ENCODE measurements around the gene NPLOC4. TPM values are rescaled to one million over a fixed set of nuclear protein-coding genes. Genes with fewer than 3 reads are reported as not detected.

The NPLOC4 gene
- total and polyA plus RNA-seq, 4 donors = 23.5 to 67.4 (median 50.6) TPM

DNA sequence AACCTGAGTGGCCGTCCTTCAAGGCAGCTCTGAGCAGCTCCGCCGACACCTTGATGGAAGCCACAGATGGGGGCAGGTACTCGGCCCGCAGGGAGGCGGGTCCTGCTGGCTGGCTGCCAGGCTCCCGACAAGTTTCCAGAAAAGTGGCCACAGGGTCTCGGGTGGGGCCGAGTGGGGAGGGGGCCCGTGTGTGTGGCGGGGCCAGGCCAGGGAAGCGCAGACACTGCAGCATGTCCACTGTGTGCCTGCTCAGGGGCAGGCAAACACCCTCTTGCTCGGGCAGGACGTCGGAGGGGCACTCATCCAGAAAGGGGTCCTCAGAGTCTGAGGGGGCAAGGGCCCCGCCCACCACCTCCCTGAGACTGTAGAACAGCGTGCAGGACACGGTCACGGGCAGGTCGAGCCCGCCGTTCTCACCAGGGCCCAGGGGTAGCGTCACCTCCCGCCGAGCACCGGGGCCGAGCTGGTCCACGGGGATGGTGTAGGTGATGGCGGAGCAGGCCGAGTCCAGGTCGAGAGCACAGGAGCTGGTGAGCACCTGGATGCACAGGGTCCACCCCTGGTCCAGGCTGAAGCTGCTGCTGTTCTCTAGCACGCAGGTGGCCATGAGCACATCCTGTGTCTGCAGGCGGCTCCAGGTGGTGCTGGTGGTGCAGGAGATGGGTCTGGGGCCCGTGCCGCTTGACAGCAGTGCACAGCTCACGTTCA is 89.9 kb downstream of the NPLOC4 start:
- H3K36me3 ChIP-seq (ENCODE audit: control insufficient read depth in 4 of 4, insufficient read depth in 3 of 4, low read depth in 1 of 4, low read length in 3 of 4) = peaks cover 5 to 61% (median 22%) of the 10 kb centered on the region in 4 donors
- TF ChIP-seq HNF4G (IDR thresholded peaks at IDR 0.05) (no peak), FOXA2 (IDR thresholded peaks at IDR 0.05) (no peak), NR2F2 (IDR thresholded peaks at IDR 0.05) (no peak), JUND (IDR thresholded peaks at IDR 0.05) (no peak), RXRA (IDR thresholded peaks at IDR 0.05) (no peak), RAD21 (IDR thresholded peaks at IDR 0.05) (no peak), HNF4A (conservative IDR thresholded peaks at IDR 0.05) (no peak), EGR1 (IDR thresholded peaks at IDR 0.05; ENCODE audit: low read depth in 2 of 2) (no peak), GABPA (IDR thresholded peaks at IDR 0.05 in 1 of 2, conservative IDR thresholded peaks at IDR 0.05 in 1 of 2) (no peak), FOXA1 (IDR thresholded peaks at IDR 0.05) (no peak), SP1 (IDR thresholded peaks at IDR 0.05) (no peak), YY1 (IDR thresholded peaks at IDR 0.05) (no peak), TAF1 (conservative IDR thresholded peaks at IDR 0.05) (no peak)
- TF ChIP-seq, protein P1, sequence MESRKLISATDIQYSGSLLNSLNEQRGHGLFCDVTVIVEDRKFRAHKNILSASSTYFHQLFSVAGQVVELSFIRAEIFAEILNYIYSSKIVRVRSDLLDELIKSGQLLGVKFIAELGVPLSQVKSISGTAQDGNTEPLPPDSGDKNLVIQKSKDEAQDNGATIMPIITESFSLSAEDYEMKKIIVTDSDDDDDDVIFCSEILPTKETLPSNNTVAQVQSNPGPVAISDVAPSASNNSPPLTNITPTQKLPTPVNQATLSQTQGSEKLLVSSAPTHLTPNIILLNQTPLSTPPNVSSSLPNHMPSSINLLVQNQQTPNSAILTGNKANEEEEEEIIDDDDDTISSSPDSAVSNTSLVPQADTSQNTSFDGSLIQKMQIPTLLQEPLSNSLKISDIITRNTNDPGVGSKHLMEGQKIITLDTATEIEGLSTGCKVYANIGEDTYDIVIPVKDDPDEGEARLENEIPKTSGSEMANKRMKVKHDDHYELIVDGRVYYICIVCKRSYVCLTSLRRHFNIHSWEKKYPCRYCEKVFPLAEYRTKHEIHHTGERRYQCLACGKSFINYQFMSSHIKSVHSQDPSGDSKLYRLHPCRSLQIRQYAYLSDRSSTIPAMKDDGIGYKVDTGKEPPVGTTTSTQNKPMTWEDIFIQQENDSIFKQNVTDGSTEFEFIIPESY (IDR thresholded peaks at IDR 0.05) = no peak
- TF ChIP-seq, protein P2, sequence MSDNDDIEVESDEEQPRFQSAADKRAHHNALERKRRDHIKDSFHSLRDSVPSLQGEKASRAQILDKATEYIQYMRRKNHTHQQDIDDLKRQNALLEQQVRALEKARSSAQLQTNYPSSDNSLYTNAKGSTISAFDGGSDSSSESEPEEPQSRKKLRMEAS (IDR thresholded peaks at IDR 0.05) = no peak
- TF ChIP-seq, protein P3, sequence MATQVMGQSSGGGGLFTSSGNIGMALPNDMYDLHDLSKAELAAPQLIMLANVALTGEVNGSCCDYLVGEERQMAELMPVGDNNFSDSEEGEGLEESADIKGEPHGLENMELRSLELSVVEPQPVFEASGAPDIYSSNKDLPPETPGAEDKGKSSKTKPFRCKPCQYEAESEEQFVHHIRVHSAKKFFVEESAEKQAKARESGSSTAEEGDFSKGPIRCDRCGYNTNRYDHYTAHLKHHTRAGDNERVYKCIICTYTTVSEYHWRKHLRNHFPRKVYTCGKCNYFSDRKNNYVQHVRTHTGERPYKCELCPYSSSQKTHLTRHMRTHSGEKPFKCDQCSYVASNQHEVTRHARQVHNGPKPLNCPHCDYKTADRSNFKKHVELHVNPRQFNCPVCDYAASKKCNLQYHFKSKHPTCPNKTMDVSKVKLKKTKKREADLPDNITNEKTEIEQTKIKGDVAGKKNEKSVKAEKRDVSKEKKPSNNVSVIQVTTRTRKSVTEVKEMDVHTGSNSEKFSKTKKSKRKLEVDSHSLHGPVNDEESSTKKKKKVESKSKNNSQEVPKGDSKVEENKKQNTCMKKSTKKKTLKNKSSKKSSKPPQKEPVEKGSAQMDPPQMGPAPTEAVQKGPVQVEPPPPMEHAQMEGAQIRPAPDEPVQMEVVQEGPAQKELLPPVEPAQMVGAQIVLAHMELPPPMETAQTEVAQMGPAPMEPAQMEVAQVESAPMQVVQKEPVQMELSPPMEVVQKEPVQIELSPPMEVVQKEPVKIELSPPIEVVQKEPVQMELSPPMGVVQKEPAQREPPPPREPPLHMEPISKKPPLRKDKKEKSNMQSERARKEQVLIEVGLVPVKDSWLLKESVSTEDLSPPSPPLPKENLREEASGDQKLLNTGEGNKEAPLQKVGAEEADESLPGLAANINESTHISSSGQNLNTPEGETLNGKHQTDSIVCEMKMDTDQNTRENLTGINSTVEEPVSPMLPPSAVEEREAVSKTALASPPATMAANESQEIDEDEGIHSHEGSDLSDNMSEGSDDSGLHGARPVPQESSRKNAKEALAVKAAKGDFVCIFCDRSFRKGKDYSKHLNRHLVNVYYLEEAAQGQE (IDR thresholded peaks at IDR 0.05) = no peak
- TF ChIP-seq, protein P4, sequence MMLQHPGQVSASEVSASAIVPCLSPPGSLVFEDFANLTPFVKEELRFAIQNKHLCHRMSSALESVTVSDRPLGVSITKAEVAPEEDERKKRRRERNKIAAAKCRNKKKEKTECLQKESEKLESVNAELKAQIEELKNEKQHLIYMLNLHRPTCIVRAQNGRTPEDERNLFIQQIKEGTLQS (IDR thresholded peaks at IDR 0.05) = no peak
- TF ChIP-seq, protein P5, sequence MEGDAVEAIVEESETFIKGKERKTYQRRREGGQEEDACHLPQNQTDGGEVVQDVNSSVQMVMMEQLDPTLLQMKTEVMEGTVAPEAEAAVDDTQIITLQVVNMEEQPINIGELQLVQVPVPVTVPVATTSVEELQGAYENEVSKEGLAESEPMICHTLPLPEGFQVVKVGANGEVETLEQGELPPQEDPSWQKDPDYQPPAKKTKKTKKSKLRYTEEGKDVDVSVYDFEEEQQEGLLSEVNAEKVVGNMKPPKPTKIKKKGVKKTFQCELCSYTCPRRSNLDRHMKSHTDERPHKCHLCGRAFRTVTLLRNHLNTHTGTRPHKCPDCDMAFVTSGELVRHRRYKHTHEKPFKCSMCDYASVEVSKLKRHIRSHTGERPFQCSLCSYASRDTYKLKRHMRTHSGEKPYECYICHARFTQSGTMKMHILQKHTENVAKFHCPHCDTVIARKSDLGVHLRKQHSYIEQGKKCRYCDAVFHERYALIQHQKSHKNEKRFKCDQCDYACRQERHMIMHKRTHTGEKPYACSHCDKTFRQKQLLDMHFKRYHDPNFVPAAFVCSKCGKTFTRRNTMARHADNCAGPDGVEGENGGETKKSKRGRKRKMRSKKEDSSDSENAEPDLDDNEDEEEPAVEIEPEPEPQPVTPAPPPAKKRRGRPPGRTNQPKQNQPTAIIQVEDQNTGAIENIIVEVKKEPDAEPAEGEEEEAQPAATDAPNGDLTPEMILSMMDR (IDR thresholded peaks at IDR 0.05; ENCODE audit: low read depth, low read length, missing input control) = no peak
- H3K27me3 ChIP-seq (ENCODE audit: control insufficient read depth in 4 of 4, insufficient read depth in 4 of 4, low read length in 3 of 4) = no peaks in the 10 kb centered on the region
- no peak overlapping the region for H3K27ac ChIP-seq (ENCODE audit: low read depth in 1 of 2, low read length in 2 of 2)
- DNase-seq (ENCODE audit: low spot score) = no peak
- peaks cover 0 to 25% (median 17%) of the 10 kb centered on the region in 4 donors for H3K4me1 ChIP-seq (ENCODE audit: control insufficient read depth in 4 of 4, insufficient read depth in 4 of 4, low read length in 3 of 4)
- H3K4me3 ChIP-seq (ENCODE audit: low read depth in 1 of 3, low read length in 3 of 3) = no peak overlapping the region
- H3K9me3 ChIP-seq (ENCODE audit: control insufficient read depth in 4 of 4, low read length in 3 of 4) = no peaks in the 10 kb centered on the region
- 90% methylated on average over 36 of the region's 36 CpGs for WGBS
- no peak overlapping the region for H3K9ac ChIP-seq (ENCODE audit: low read depth in 1 of 2, low read length in 2 of 2)
